ENCODE measurements around the gene TENM3.

Gene TENM3

GRCh38 chr4:182531555-182532162, 288.5 kb downstream of the TENM3 start:
- no peak for DNase-seq

DNA sequence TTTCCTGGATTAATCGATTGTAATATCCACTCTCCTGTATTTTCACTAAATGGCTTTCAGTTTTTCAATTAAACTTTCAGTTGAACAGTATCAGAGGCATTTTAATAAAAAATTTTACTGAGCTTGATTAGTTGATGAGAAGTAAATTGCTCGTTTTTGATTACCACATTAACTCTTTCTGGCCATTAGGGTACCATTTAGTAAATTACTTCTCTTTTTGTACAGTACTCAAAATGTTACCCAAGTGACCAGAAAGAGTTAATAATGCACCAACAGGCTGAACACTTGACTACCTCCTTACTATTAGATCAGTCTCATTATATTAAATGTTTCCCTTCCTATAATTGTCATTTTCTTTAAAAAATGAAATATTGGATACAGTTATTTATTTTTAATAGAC, 289.2 kb downstream of the TENM3 start:
- DNase-seq = no peak

DNA sequence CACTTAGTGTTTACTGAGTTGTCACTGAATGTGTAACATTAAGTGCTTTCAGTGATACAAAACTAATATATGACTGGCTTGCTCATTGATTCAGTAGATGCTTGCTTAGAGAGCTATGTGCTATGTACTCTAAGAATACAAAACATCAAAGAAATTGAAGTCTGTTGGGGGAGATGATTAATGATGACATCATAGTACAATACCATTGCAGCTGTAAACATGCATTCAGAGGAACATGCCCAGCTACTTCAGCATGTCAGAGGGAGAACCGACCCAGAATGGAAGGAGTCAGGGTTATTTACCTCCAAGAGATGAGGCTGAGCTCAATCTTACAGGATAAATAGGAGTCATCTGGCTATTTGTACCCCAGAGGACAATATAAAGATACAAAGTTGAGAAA, 290.8 kb downstream of the TENM3 start:
- DNase-seq = no peak

- no peak for DNase-seq
These were observed 293.1 kb downstream of the TENM3 start for GRCh38 chr4:182536221-182536811.

- DNase-seq = no peak
These were observed 294.0 kb downstream of the TENM3 start for GRCh38 chr4:182537031-182537795.

DNA sequence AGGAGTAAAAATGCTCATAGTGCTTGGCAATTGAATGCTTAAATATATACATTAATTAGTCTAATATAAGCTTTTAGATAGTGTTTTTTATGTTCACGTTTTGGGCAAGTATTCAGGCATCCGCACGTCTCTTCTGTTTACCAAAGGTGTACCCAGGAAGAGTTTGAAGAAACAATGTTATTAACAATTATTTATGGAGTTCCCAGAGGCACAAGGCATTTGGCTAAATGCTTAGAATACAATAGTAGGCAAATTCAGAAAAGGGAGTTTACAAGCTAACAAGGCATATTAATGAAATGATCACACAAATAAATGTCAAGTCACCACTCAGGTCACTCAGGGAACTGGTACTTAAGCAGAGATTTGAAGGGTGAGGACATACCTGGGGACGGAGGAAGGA, 294.8 kb downstream of the TENM3 start:
- no peak for DNase-seq

- no peak for DNase-seq
These were observed 297.3 kb downstream of the TENM3 start for GRCh38 chr4:182540496-182540895.

GRCh38 chr4:182547435-182547834, 304.2 kb downstream of the TENM3 start:
- DNase-seq = no peak

GRCh38 chr4:182548156-182548555, 305.0 kb downstream of the TENM3 start:
- DNase-seq = no peak

GRCh38 chr4:182549356-182549755, 306.2 kb downstream of the TENM3 start:
- no peak for DNase-seq

- DNase-seq = no peak
These were observed 309.7 kb downstream of the TENM3 start for GRCh38 chr4:182552948-182553347.

- DNase-seq = no peak
These were observed 310.5 kb downstream of the TENM3 start for GRCh38 chr4:182553653-182554052.

DNA sequence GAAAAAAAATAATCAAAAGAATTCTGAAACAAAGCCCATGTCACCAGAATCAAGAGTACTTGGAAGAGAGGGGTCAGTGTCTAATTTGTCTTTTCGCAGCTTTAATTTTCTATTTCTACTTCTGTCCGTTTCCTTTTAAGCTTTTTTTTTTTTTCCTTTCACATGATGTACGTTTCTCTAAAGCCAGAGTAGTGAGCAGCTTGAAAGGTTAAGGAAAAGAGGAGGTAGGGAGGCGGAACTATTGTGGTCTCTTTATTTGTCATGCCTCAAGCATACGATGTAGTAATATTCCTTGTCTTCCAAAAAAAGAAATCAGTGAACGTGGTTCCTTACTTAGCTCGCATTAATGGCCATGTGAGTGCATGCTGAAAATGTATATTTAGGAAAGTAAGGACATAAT, 311.5 kb downstream of the TENM3 start:
- no peak for DNase-seq

- no peak for DNase-seq
These were observed 312.8 kb downstream of the TENM3 start for GRCh38 chr4:182555997-182556418.

- no peak for DNase-seq
These were observed 313.4 kb downstream of the TENM3 start for GRCh38 chr4:182556580-182556979.

DNA sequence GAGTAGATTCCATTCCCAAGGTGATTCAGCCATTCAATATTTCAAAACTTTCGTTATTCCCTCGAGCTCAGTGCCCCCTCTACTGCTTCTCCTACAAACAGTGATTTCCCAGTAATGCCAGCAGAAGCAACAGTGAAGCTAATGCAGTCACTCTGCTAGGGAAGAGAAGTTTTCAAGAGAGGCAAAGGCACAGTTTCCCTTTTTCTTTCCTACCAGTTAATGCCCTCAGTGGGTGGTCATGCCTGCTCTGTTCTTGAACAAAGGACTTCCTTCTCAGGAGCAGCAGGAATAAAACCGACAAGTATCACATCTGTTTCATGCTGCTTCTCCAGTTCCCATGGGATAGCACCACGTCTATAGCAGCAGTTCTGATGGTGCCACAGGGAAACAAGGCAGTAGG, 317.2 kb downstream of the TENM3 start:
- no peak for DNase-seq

GRCh38 chr4:182562350-182562749, 319.1 kb downstream of the TENM3 start:
- no peak for DNase-seq

DNA sequence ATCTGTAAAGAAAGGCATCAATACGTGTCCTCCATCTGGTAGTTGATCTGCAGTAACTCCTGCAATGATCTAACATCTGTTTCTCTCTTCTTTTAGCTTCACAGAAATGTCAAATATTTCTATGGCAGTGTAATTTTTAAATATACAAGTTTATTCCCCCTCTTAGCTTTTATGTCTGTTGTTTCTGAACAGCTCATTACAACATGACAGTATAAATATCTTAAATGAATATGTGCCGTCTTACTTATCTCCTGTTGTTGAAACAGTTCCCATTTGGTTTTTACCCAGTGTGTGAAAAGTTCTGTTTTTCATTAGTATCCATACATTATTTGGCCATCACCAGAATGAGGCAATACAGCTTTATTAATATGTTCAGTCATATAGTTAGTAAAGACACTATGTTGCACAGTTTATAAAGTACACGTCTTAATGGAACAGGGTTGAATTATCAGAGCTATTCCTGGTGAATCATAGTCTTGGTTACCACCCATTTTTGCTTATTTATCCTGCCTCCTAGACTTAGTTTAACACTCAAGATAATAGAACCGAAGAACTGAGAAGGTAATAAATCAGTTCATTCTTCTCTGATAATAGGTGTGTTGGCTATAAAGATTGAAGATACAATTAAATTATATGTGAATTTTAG, 321.6 kb downstream of the TENM3 start:
- no peak for DNase-seq

DNA sequence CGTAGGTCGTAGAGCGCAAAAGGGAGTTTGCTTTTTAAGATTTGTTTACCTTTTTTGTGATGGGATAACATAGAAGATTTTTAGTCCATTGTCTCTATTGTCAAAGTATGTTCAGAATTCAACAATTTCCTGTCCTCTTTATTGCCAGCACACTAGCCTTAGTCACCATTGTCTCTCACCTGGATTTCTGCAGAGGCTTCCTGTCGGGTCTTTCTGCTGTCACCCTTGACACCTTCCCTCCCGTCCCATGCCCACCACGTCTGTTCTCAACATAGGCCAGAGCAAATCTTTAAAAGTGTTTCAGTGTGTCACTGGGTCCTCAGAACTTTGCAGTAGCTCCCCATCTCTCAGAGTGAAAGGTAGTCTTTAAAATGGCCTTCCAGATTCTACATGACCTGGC, 323.9 kb downstream of the TENM3 start:
- no peak for DNase-seq

DNA sequence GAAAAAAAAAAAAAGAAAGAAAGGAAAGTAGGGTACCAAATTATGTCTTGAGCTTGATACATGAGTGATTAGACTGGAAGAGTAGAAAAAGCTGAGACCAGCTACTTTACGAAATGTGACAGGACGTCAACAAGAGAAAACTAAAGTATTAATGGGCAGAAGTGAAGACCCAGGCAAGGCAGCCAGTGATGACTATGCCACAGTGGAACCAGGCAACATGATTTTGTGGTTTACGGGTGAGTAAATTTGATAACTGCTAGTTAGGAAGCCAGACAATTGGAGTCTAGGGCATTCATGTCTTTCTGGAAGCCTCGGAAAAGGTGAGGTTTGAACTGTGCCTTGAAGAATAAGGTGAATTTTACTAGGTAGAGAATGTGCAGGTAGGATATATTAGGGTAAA, 326.4 kb downstream of the TENM3 start:
- DNase-seq = no peak

GRCh38 chr4:182574706-182575105, 331.5 kb downstream of the TENM3 start:
- no peak for DNase-seq

GRCh38 chr4:182575225-182575624, 332.0 kb downstream of the TENM3 start:
- no peak for DNase-seq

GRCh38 chr4:182576601-182577289, 333.5 kb downstream of the TENM3 start:
- no peak for DNase-seq
